Astrocyte (in vitro differentiated cells and primary cell): Measurements from ENCODE around the gene NHLRC2.

Source experiments
- CTCF ChIP-seq: IDR thresholded peaks from 2 replicates; pipeline ENCODE4 v1.5.1; 2011; ENCODE audit warnings: low read depth, mild to moderate bottlenecking, inconsistent platforms, low read length, moderate library complexity; ENCODE audit not compliant: insufficient read depth
- EZH2 ChIP-seq: IDR thresholded peaks from 2 replicates; pipeline ENCODE4 v1.6.1; 2012; ENCODE audit warnings: mild to moderate bottlenecking, low read length, inconsistent platforms; ENCODE audit not compliant: insufficient read depth

GRCh38 chr10:113959383-113959760 is 104.9 kb downstream of the NHLRC2 start:
- TF ChIP-seq EZH2 (no peak), CTCF (no peak)
